Activated CD4-positive, alpha-beta T cell treated with anti-CD3 and anti-CD28 coated beads for 1 hour (primary cell): ENCODE measurements around the gene SMIM32.

Experiments used
- DNase-seq: peaks from one replicate; pipeline ENCODE4 v3.0.0-alpha.2; 2020

The SMIM32 gene

GRCh38 chr5:136206361-136206760 lies 13.4 kb upstream of the SMIM32 start:
- no peak for DNase-seq

- DNase-seq, result no peak
These were observed 13.0 kb upstream of the SMIM32 start for GRCh38 chr5:136205941-136206340.

- DNase-seq, result no peak
These were observed 12.2 kb upstream of the SMIM32 start for GRCh38 chr5:136205061-136205702.

- no peak for DNase-seq
These were observed 10.5 kb upstream of the SMIM32 start for GRCh38 chr5:136203303-136203922.

GRCh38 chr5:136202469-136203205 lies 9.7 kb upstream of the SMIM32 start:
- DNase-seq, result no peak

- no peak for DNase-seq
These were observed 8.9 kb upstream of the SMIM32 start for GRCh38 chr5:136201870-136202269.

GRCh38 chr5:136200761-136201160 lies 7.8 kb upstream of the SMIM32 start:
- DNase-seq, result no peak

- no peak for DNase-seq
These were observed 7.2 kb upstream of the SMIM32 start for GRCh38 chr5:136200130-136200529.

GRCh38 chr5:136199408-136199807 lies 6.4 kb upstream of the SMIM32 start:
- no peak for DNase-seq

GRCh38 chr5:136198453-136198852 lies 5.5 kb upstream of the SMIM32 start:
- no peak for DNase-seq

- no peak for DNase-seq
These were observed 4.6 kb upstream of the SMIM32 start for GRCh38 chr5:136197462-136198142.

- DNase-seq, result no peak
These were observed 3.2 kb upstream of the SMIM32 start for GRCh38 chr5:136195971-136196820.

- DNase-seq, result no peak
These were observed 1.6 kb upstream of the SMIM32 start for GRCh38 chr5:136194576-136194975.

- no peak for DNase-seq
These were observed 467 bp upstream of the SMIM32 start for GRCh38 chr5:136193322-136193935.

- DNase-seq, result no peak
These were observed 892 bp downstream of the SMIM32 start for GRCh38 chr5:136192015-136192525.

- DNase-seq, result no peak
These were observed 1.5 kb downstream of the SMIM32 start for GRCh38 chr5:136191304-136192014.

GRCh38 chr5:136190904-136191303 lies 2.1 kb downstream of the SMIM32 start:
- DNase-seq, result no peak

- no peak for DNase-seq
These were observed 2.8 kb downstream of the SMIM32 start for GRCh38 chr5:136190091-136190720.

- DNase-seq, result no peak
These were observed 4.1 kb downstream of the SMIM32 start for GRCh38 chr5:136188859-136189258.

GRCh38 chr5:136186796-136187195 lies 6.2 kb downstream of the SMIM32 start:
- no peak for DNase-seq
